Endothelial cell of umbilical vein (primary cell): ENCODE measurements around the gene CEP350. TPM values are rescaled to one million over a fixed set of nuclear protein-coding genes. Genes with fewer than 3 reads are reported as not detected.

Experiments used
- BruUV-seq: library from RNA; stranded (reverse); fragments of 400-500 nt; replicated peaks from 2 replicates; lab custom pipeline; 2021; lab: Mats Ljungman, UMichigan
- CTCF ChIA-PET: fragments of 300-600, 350-600 bp; sonication (Branson Sonifier 250); formaldehyde crosslinking; loops from one replicate; lab custom pipeline; 2021; ENCODE audit warnings: antibody characterized with exemption, inconsistent platforms; lab: Charles Lee
- POLR2A ChIA-PET: fragments of 300-600, 350-600 bp; sonication (Branson Sonifier 250); formaldehyde crosslinking; loops from one replicate; lab custom pipeline; 2021; ENCODE audit warnings: antibody characterized with exemption, inconsistent platforms; lab: Charles Lee
- DNase-seq: peaks from one replicate; pipeline ENCODE4 v3.0.0-alpha.2; 2011; ENCODE audit warnings: low read depth, low spot score
- FAIRE-seq: peaks from 2 replicates; lab custom pipeline; 2011; peaks lifted over from hg19 to GRCh38; lab: Jason Lieb, UNC
- H2AFZ ChIP-seq: 2 replicates; pipeline ENCODE4 v1.6.0; 2012; ENCODE audit warnings: low read depth, low read length, control low read depth, inconsistent platforms
- H3K27ac ChIP-seq: 2 replicates; pipeline ENCODE4 v1.5.1; 2011; ENCODE audit warnings: low read depth, mild to moderate bottlenecking, control low read depth, low read length, moderate library complexity; ENCODE audit not compliant: insufficient read depth
- H3K27me3 ChIP-seq, 2 experiments: 2 replicates each; pipeline versions ENCODE4 v1.6.0 to v1.6.1; 2011; ENCODE audit warnings: low read length in 2 of 2, mixed read lengths in 1 of 2; ENCODE audit not compliant: control insufficient read depth in 2 of 2, insufficient read depth in 2 of 2
- H3K36me3 ChIP-seq, 2 experiments: 2 replicates in 1 of 2; 3 replicates in 1 of 2; pipeline ENCODE4 v1.5.1; 2011; ENCODE audit warnings: low read length in 2 of 2, mild to moderate bottlenecking in 1 of 2, moderate library complexity in 1 of 2; ENCODE audit not compliant: control insufficient read depth in 2 of 2, insufficient read depth in 2 of 2; ENCODE audit errors: extremely low read depth in 1 of 2
- H3K4me1 ChIP-seq: 3 replicates; pipeline ENCODE4 v1.5.1; 2011; ENCODE audit warnings: mild to moderate bottlenecking, low read length; ENCODE audit not compliant: control insufficient read depth, insufficient read depth; ENCODE audit errors: extremely low read depth
- H3K4me2 ChIP-seq: 2 replicates; pipeline ENCODE4 v1.6.1; 2011; ENCODE audit warnings: low read length, control low read depth, mixed read lengths; ENCODE audit not compliant: insufficient read depth
- H3K4me3 ChIP-seq, 3 experiments: fragments of 200-600 bp in 1 of 3; sonication (generic), shearing (Covaris generic) in 1 of 3; replicated peaks in 1 of 3; 2 replicates each; pipeline ENCODE4 v1.5.1; 2011 to 2016; ENCODE audit warnings: control low read depth in 3 of 3, low read length in 3 of 3, mild to moderate bottlenecking in 2 of 3, inconsistent platforms in 1 of 3, low read depth in 1 of 3, moderate library complexity in 1 of 3; ENCODE audit not compliant: insufficient read depth in 1 of 3
- H3K79me2 ChIP-seq: 2 replicates; pipeline ENCODE4 v1.6.0; 2012; ENCODE audit warnings: low read length, inconsistent platforms; ENCODE audit not compliant: control insufficient read depth, insufficient read depth
- H3K9ac ChIP-seq: replicated peaks from 2 replicates; pipeline ENCODE3; 2011; ENCODE audit warnings: low read length, control low read depth; ENCODE audit not compliant: insufficient read depth; ENCODE audit errors: extremely low read depth
- H3K9me1 ChIP-seq: replicated peaks from 3 replicates; pipeline ENCODE4 v1.6.0; 2011; ENCODE audit warnings: mild to moderate bottlenecking, low read length; ENCODE audit not compliant: control insufficient read depth, insufficient read depth; ENCODE audit errors: extremely low read depth
- H3K9me3 ChIP-seq: replicated peaks from 2 replicates; pipeline ENCODE4 v1.5.1; 2012; ENCODE audit warnings: low read length, inconsistent platforms; ENCODE audit not compliant: control insufficient read depth, insufficient read depth
- H4K20me1 ChIP-seq: replicated peaks from 2 replicates; pipeline ENCODE3; 2011; ENCODE audit warnings: mild to moderate bottlenecking, low read length; ENCODE audit not compliant: control insufficient read depth, insufficient read depth; ENCODE audit errors: extremely low read depth
- CTCF ChIP-seq, 2 donors: IDR thresholded peaks; 1 replicate in 1 of 2; 2 replicates in 1 of 2; pipeline ENCODE4 v1.5.1; 2011; ENCODE audit warnings: low read length in 2 of 2, mild to moderate bottlenecking in 2 of 2, moderate library complexity in 2 of 2, control low read depth in 1 of 2, inconsistent platforms in 1 of 2, low read depth in 1 of 2; ENCODE audit not compliant: insufficient read depth in 1 of 2; ENCODE audit errors: extremely low read depth in 1 of 2
- EZH2 ChIP-seq: IDR thresholded peaks from 2 replicates; pipeline ENCODE4 v1.6.1; 2012; ENCODE audit warnings: borderline replicate concordance, low read depth, mild to moderate bottlenecking, moderate library complexity, low read length, inconsistent platforms; ENCODE audit not compliant: severe bottlenecking
- FOS ChIP-seq: IDR thresholded peaks from 2 replicates; pipeline ENCODE4 v1.6.1; 2011; ENCODE audit warnings: mild to moderate bottlenecking, low read length, moderate library complexity, borderline replicate concordance; ENCODE audit not compliant: insufficient read depth
- GATA2 ChIP-seq: IDR thresholded peaks from 2 replicates; pipeline ENCODE4 v1.7.0; 2011; ENCODE audit warnings: low read depth, mild to moderate bottlenecking, moderate library complexity, mixed read lengths, low read length; ENCODE audit not compliant: insufficient read length, insufficient read depth
- JUN ChIP-seq: IDR thresholded peaks from 2 replicates; pipeline ENCODE4 v1.6.1; 2011; ENCODE audit warnings: borderline replicate concordance, low read depth; ENCODE audit not compliant: insufficient read length, insufficient read depth
- MAX ChIP-seq: IDR thresholded peaks from 2 replicates; pipeline ENCODE4 v1.6.1; 2011; ENCODE audit not compliant: insufficient read depth, insufficient read length
- MYC ChIP-seq: IDR thresholded peaks from one replicate; pipeline ENCODE4 v1.6.1; 2011; ENCODE audit warnings: mild to moderate bottlenecking, low read depth, low read length
- POLR2A ChIP-seq: IDR thresholded peaks from 2 replicates; pipeline ENCODE4 v1.6.1; 2012; ENCODE audit warnings: low read depth, mild to moderate bottlenecking, control low read depth, low read length
- POLR2AphosphoS5 ChIP-seq: IDR thresholded peaks from 2 replicates; pipeline ENCODE4 v1.6.1; 2012; ENCODE audit warnings: low read depth, mild to moderate bottlenecking, control low read depth, low read length, moderate library complexity; ENCODE audit not compliant: insufficient read depth
- dilution Hi-C: fragments of 300-500 bp; cut with MboI; formaldehyde crosslinking; loops from one replicate; pipeline ENCODE4 v1.15.0; 2019; ENCODE audit warnings: low sequenced_read_pairs; ENCODE audit not compliant: extremely low pct_ligation_motif_present
- intact Hi-C: fragments of 100-400 bp; cut with micrococcal nuclease; formaldehyde crosslinking; loops from one replicate; pipeline ENCODE4 v1.10.0; 2022
- polyA plus RNA-seq, 4 experiments: library from polyadenylated mRNA; depleted of rRNA in 3 of 4; stranded (reverse) in 3 of 4; unstranded in 1 of 4; fragments of >200 nt; gene quantifications; 2 replicates each; pipeline versions ENCODE4 v1.2.1 to v1.2.3, GENCODE V29; 2011 to 2012; ENCODE audit warnings: missing spikeins in 1 of 4
- total RNA-seq: library from RNA; stranded (reverse); gene quantifications from 2 replicates; pipeline ENCODE4 v1.2.3, GENCODE V29; 2021

CEP350 gene
- total and polyA plus RNA-seq, 2 donors (not counting 3 experiments of a cell fraction or from before 2014, with no cell fraction given), result 4.8 to 30.1 TPM

- no peak for FAIRE-seq
Measured at GRCh38 chr1:180130651-180131050, 176.0 kb downstream of the CEP350 start.

More at GRCh38 chr1:180130651-180131050, 176.0 kb downstream of the CEP350 start:
- H3K4me3 ChIP-seq, result no peak overlapping the region
- TF ChIP-seq JUN (no peak), POLR2A (no peak), FOS (no peak), CTCF (IDR thresholded peaks at IDR 0.05; ENCODE audit: extremely low read depth in 1 of 2, insufficient read depth in 1 of 2, low read depth in 1 of 2, low read length in 2 of 2) (no peak), MAX (no peak), MYC (no peak), GATA2 (no peak), POLR2AphosphoS5 (no peak), EZH2 (no peak)
- dilution Hi-C loops (no loop called here), intact Hi-C loops (no loop called here)
- H3K4me2 ChIP-seq, result no peak overlapping the region
- H3K9me3 ChIP-seq, result no peaks in the 10 kb centered on the region
- DNase-seq, result no peak
- peaks cover 12% of the 10 kb centered on the region for H3K4me1 ChIP-seq
- no peaks in the 10 kb centered on the region for H3K9me1 ChIP-seq
- no peak overlapping the region for H2AFZ ChIP-seq
- H3K27me3 ChIP-seq, result no peaks in the 10 kb centered on the region
- no TSS peak for BruUV-seq
- no peaks in the 10 kb centered on the region for H3K79me2 ChIP-seq
- CTCF ChIA-PET, result interaction anchor here (0.8 to 1.2 kb wide), 2 partner anchors 28 to 38 kb away, joined by 3 read pairs; no protein-coding TSS in a partner anchor
- no peak overlapping the region for H3K9ac ChIP-seq
- no peak overlapping the region for H3K27ac ChIP-seq
- no peaks in the 10 kb centered on the region for H4K20me1 ChIP-seq
- H3K36me3 ChIP-seq, result no peaks in the 10 kb centered on the region
- POLR2A ChIA-PET, result no interaction called here
